HT1080 (cell line): ENCODE data around the gene UNC79. TPM values are rescaled to one million over a fixed set of nuclear protein-coding genes. Genes with fewer than 3 reads are reported as not detected.

Experiments used
- DNase-seq: peaks from one replicate; pipeline ENCODE4 v3.0.0-alpha.2; 2015; ENCODE audit warnings: low read depth
- total RNA-seq: library from RNA; depleted of rRNA; stranded (reverse); fragments of >200 nt; shearing (Covaris generic); gene quantifications from 2 replicates; pipeline ENCODE4 v1.2.3, GENCODE V29; 2014

UNC79 gene
- total RNA-seq, 1 experiment from 2014 or later = not detected

- no peak for DNase-seq
Measured at GRCh38 chr14:93546642-93547041, 115.9 kb downstream of the UNC79 start.

GRCh38 chr14:93548102-93548843, 117.5 kb downstream of the UNC79 start:
- DNase-seq = no peak

- DNase-seq = no peak
Measured at GRCh38 chr14:93549595-93549994, 118.9 kb downstream of the UNC79 start.

- no peak for DNase-seq
Measured at GRCh38 chr14:93564918-93565317, 134.2 kb downstream of the UNC79 start.

GRCh38 chr14:93566065-93566693, 135.4 kb downstream of the UNC79 start:
- DNase-seq = no peak

GRCh38 chr14:93571275-93571674, 140.5 kb downstream of the UNC79 start:
- no peak for DNase-seq

GRCh38 chr14:93579178-93579577, 148.4 kb downstream of the UNC79 start:
- DNase-seq = no peak

- DNase-seq = no peak
Measured at GRCh38 chr14:93582516-93582915, 151.8 kb downstream of the UNC79 start.

- no peak for DNase-seq
Measured at GRCh38 chr14:93587330-93587729, 156.6 kb downstream of the UNC79 start.

- DNase-seq = no peak
Measured at GRCh38 chr14:93591506-93591905, 160.8 kb downstream of the UNC79 start.

GRCh38 chr14:93592786-93593185, 162.0 kb downstream of the UNC79 start:
- no peak for DNase-seq

- no peak for DNase-seq
Measured at GRCh38 chr14:93606091-93606490, 175.4 kb downstream of the UNC79 start.

- DNase-seq = peak; percentile 2
Measured at GRCh38 chr14:93619176-93619793, 188.5 kb downstream of the UNC79 start.

GRCh38 chr14:93628048-93628447, 197.3 kb downstream of the UNC79 start:
- no peak for DNase-seq

GRCh38 chr14:93629643-93630042, 198.9 kb downstream of the UNC79 start:
- no peak for DNase-seq

- DNase-seq = no peak
Measured at GRCh38 chr14:93638790-93639189, 208.1 kb downstream of the UNC79 start.

- DNase-seq = no peak
Measured at GRCh38 chr14:93643127-93643526, 212.4 kb downstream of the UNC79 start.

GRCh38 chr14:93643676-93644075, 212.9 kb downstream of the UNC79 start:
- no peak for DNase-seq

- DNase-seq = no peak
Measured at GRCh38 chr14:93645200-93645599, 214.5 kb downstream of the UNC79 start.

GRCh38 chr14:93648440-93649168, 217.9 kb downstream of the UNC79 start:
- peak; percentile 13 for DNase-seq

- no peak for DNase-seq
Measured at GRCh38 chr14:93654599-93654998, 223.9 kb downstream of the UNC79 start.
